ENCODE data around the gene UGT1A5. TPM values are rescaled to one million over a fixed set of nuclear protein-coding genes. Genes with fewer than 3 reads are reported as not detected.

UGT1A5 gene
- polyA plus RNA-seq, 1 donor from 2014 or later = not detected

Other genes starting within 250 kb of the UGT1A5 start
- 29.9 and 33.3 TPM in 2 replicates for gene USP40, start 146.1 kb upstream of the UGT1A5 start, polyA plus RNA-seq
- gene UGT1A8, start 95.3 kb upstream of the UGT1A5 start, polyA plus RNA-seq = not detected in 2 replicates
- gene UGT1A10, start 76.5 kb upstream of the UGT1A5 start, polyA plus RNA-seq = not detected in 2 replicates
- gene UGT1A9, start 41.0 kb upstream of the UGT1A5 start, polyA plus RNA-seq = not detected in 2 replicates
- not detected in 2 replicates for gene UGT1A7, start 31.0 kb upstream of the UGT1A5 start, polyA plus RNA-seq
- not detected in 2 replicates for gene UGT1A6, start 20.0 kb upstream of the UGT1A5 start, polyA plus RNA-seq
- gene UGT1A4, start 5.8 kb downstream of the UGT1A5 start, polyA plus RNA-seq = not detected in 2 replicates
- not detected in 2 replicates for gene UGT1A3, start 16.1 kb downstream of the UGT1A5 start, polyA plus RNA-seq
- gene UGT1A1, start 47.4 kb downstream of the UGT1A5 start, polyA plus RNA-seq = not detected in 2 replicates
- not detected in 2 replicates for gene MROH2A, start 65.4 kb downstream of the UGT1A5 start, polyA plus RNA-seq
- gene HJURP, start 141.6 kb downstream of the UGT1A5 start, polyA plus RNA-seq = 1.3 and 3.3 TPM in 2 replicates
- gene TRPM8, start 204.5 kb downstream of the UGT1A5 start, polyA plus RNA-seq = 0.18 TPM in 1 of 2 replicates, not detected in the other

Measured in neural cell (in vitro differentiated cells).